ENCODE data around the gene ABHD14A.
"Not testable (repeated sequence)": the region's sequence is repeated elsewhere in the genome, so short reads cannot be mapped to it uniquely, and the experiment has no call there.

The ABHD14A gene

GRCh38 chr3:51974963-51975851 is at the start of gene ABHD14A:
TSS of gene ABHD14A (plus strand) at chr3:51975064. CDS start at chr3:51975136, 72 bp downstream.
- peak; percentile 81 for DNase-seq

GRCh38 chr3:51927061-51927977 is 47.5 kb upstream of the ABHD14A start:
- DNase-seq, result no peak

GRCh38 chr3:51928438-51928837 is 46.4 kb upstream of the ABHD14A start:
- no peak for DNase-seq

- not testable (repeated sequence) for DNase-seq
Observed at GRCh38 chr3:51928981-51929380, 45.9 kb upstream of the ABHD14A start.

- no peak for DNase-seq
Observed at GRCh38 chr3:51929420-51930003, 45.4 kb upstream of the ABHD14A start.

- no peak for DNase-seq
Observed at GRCh38 chr3:51930439-51930838, 44.4 kb upstream of the ABHD14A start.

- DNase-seq, result no peak
Observed at GRCh38 chr3:51931756-51932155, 43.1 kb upstream of the ABHD14A start.

GRCh38 chr3:51932471-51933370 is 42.1 kb upstream of the ABHD14A start:
- DNase-seq, result no peak

- DNase-seq, result no peak
Observed at GRCh38 chr3:51933471-51934138, 41.3 kb upstream of the ABHD14A start.

GRCh38 chr3:51934139-51934850 is 40.6 kb upstream of the ABHD14A start:
- no peak for DNase-seq

- DNase-seq, result no peak
Observed at GRCh38 chr3:51934991-51935885, 39.6 kb upstream of the ABHD14A start.

GRCh38 chr3:51935886-51936755 is 38.7 kb upstream of the ABHD14A start:
- no peak for DNase-seq

GRCh38 chr3:51937014-51937413 is 37.9 kb upstream of the ABHD14A start:
- no peak for DNase-seq

GRCh38 chr3:51937611-51938450 is 37.0 kb upstream of the ABHD14A start:
- DNase-seq, result no peak

GRCh38 chr3:51938780-51939425 is 36.0 kb upstream of the ABHD14A start:
- DNase-seq, result no peak

GRCh38 chr3:51940648-51941462 is 34.0 kb upstream of the ABHD14A start:
- no peak for DNase-seq

Data from activated T-cell treated with anti-CD3 and anti-CD28 coated beads, Interleukin-2, amount 50 U/mL, for 1 hour (primary cell).